Spinal cord (tissue), 4 donors: ENCODE measurements around the gene OR2A42. TPM values are rescaled to one million over a fixed set of nuclear protein-coding genes. Genes with fewer than 3 reads are reported as not detected.

Experiments used
- polyA plus RNA-seq, 2 donors: library from polyadenylated mRNA; unstranded; fragments of 120-200 nt; gene quantifications; one replicate each; pipeline ENCODE4 v1.2.1, GENCODE V29; 2013; ENCODE audit not compliant: insufficient read length in 2 of 2
- total RNA-seq, 2 donors: library from RNA; depleted of rRNA in 1 of 2; stranded (reverse); fragments of 120-200 nt in 1 of 2; fragments of >200 nt in 1 of 2; gene quantifications; one replicate each; pipeline versions ENCODE4 v1.2.3 to v1.2.4, GENCODE V29; 2013 to 2014

Gene OR2A42
- total and polyA plus RNA-seq, 4 donors, result 0.06 to 0.45 (median 0.11) TPM

Other genes with a start within 250 kb of the OR2A42 start
- not detected for gene OR6B1, start 239.3 kb downstream of the OR2A42 start, total RNA-seq
- gene OR6B1, start 239.3 kb downstream of the OR2A42 start, polyA plus RNA-seq, result under 1 TPM in 1 of 2 donors, not detected in 1; 0.03 TPM
- gene OR2A5, start 190.7 kb downstream of the OR2A42 start, total RNA-seq, result under 1 TPM in 1 of 2 donors, not detected in 1; under 0.01 TPM
- gene OR2A5, start 190.7 kb downstream of the OR2A42 start, polyA plus RNA-seq, result under 1 TPM in 1 of 2 donors, not detected in 1; 0.30 TPM
- not detected for gene OR2A25, start 169.8 kb downstream of the OR2A42 start, total RNA-seq
- under 1 TPM in 1 of 2 donors, not detected in 1; 0.11 TPM for gene OR2A25, start 169.8 kb downstream of the OR2A42 start, polyA plus RNA-seq
- not detected for gene OR2A12, start 153.3 kb downstream of the OR2A42 start, total RNA-seq
- under 1 TPM in 1 of 2 donors, not detected in 1; 0.03 TPM for gene OR2A12, start 153.3 kb downstream of the OR2A42 start, polyA plus RNA-seq
- gene OR2A2, start 130.0 kb downstream of the OR2A42 start, total RNA-seq, result not detected
- gene OR2A2, start 130.0 kb downstream of the OR2A42 start, polyA plus RNA-seq, result not detected
- not detected for gene OR2A14, start 116.4 kb downstream of the OR2A42 start, total RNA-seq
- gene OR2A14, start 116.4 kb downstream of the OR2A42 start, polyA plus RNA-seq, result not detected
- 1 to 10 TPM in 1 of 2 donors, under 1 TPM in 1; 0.33 to 1.6 TPM for gene CTAGE4, start 56.1 kb downstream of the OR2A42 start, total RNA-seq
- under 1 TPM in 1 of 2 donors, not detected in 1; 0.50 TPM for gene CTAGE4, start 56.1 kb downstream of the OR2A42 start, polyA plus RNA-seq
- gene ARHGEF35, start 43.8 kb downstream of the OR2A42 start, total RNA-seq, result 1 to 10 TPM; 2.0 to 2.6 TPM
- 1 to 10 TPM in 1 of 2 donors, under 1 TPM in 1; 0.89 to 1.2 TPM for gene ARHGEF35, start 43.8 kb downstream of the OR2A42 start, polyA plus RNA-seq
- 1 to 10 TPM; 1.5 to 2.2 TPM for gene OR2A7, start 25.2 kb upstream of the OR2A42 start, total RNA-seq
- 1 to 10 TPM in 1 of 2 donors, under 1 TPM in 1; 0.25 to 1.7 TPM for gene OR2A7, start 25.2 kb upstream of the OR2A42 start, polyA plus RNA-seq
- 1 to 10 TPM in 1 of 2 donors, under 1 TPM in 1; 0.20 to 2.6 TPM for gene CTAGE8, start 29.7 kb upstream of the OR2A42 start, total RNA-seq
- under 1 TPM; 0.30 to 0.47 TPM for gene CTAGE8, start 29.7 kb upstream of the OR2A42 start, polyA plus RNA-seq
- gene OR2A1, start 72.8 kb upstream of the OR2A42 start, total RNA-seq, result under 1 TPM; 0.10 to 0.50 TPM
- under 1 TPM; 0.13 to 0.29 TPM for gene OR2A1, start 72.8 kb upstream of the OR2A42 start, polyA plus RNA-seq
- 1 to 10 TPM; 2.2 to 3.5 TPM for gene ARHGEF5, start 115.8 kb upstream of the OR2A42 start, total RNA-seq
- 1 to 10 TPM; 1.1 to 3.2 TPM for gene ARHGEF5, start 115.8 kb upstream of the OR2A42 start, polyA plus RNA-seq
- not detected for gene NOBOX, start 164.1 kb upstream of the OR2A42 start, total RNA-seq
- gene NOBOX, start 164.1 kb upstream of the OR2A42 start, polyA plus RNA-seq, result not detected